Heart left ventricle (tissue), 13 donors: ENCODE results near the gene ETV5.

ENCODE experiments used
- CTCF ChIP-seq, 12 donors: fragments of 200-600 bp; sonication (generic) in 4 of 12; IDR thresholded peaks; one replicate each; pipeline versions ENCODE4 v1.5.0 to v1.8.0; 2018 to 2022; ENCODE audit warnings: antibody characterized with exemption in 12 of 12, mild to moderate bottlenecking in 5 of 12
- POLR2A ChIP-seq, 2 donors: fragments of 450-650 bp; IDR thresholded peaks; one replicate each; pipeline ENCODE4 v1.6.1; 2017; ENCODE audit warnings: antibody characterized with exemption in 2 of 2, mild to moderate bottlenecking in 2 of 2, moderate library complexity in 2 of 2
- donor health status: ischemic (EF 13 %, LVEDD 7.1; RV severe dilation, severe dysfunction).
- donor health status: DM: no; HTN: yes; CAD: no.
- donor health status: DM: no; HTN: no; CAD: no.
- donor health status: ischemic (EF 25% LVEDD 6.9; RV normal size, moderate dysfunction).
- donor health status: ischemic (EF 25% LVEDD 5.7; RV mildly dilated, moderate dysfunction).
- donor health status: ischemic (EF 35%, LVEDD 5.7; RV mildly dilated, moderate dysfunction).
- donor health status: nonischemic (EF 11% LVEDD 7.7; RV severe dilation, severe dysfunction).
- donor health status: DM: yes; HTN: yes; CAD: no.
- donor health status: PGD.
- donor health status: ischemic (EF 29% LVEDD 5.4; RV normal size, mild dysfunction).
- donor health status: nonischemic (EF 23%, LVEDD 6.1; RV moderate dilation, normal function).

GRCh38 chr3:186152361-186152798 lies 43.5 kb upstream of the ETV5 start:
- no peak for TF ChIP-seq POLR2A (IDR thresholded peaks at IDR 0.05)
- TF ChIP-seq CTCF (IDR thresholded peaks at IDR 0.05): no peak
